GM21576 (cell line): ENCODE results near the gene BMP8A.
"Not testable (repeated sequence)": the region's sequence is repeated elsewhere in the genome, so short reads cannot be mapped to it uniquely, and the experiment has no call there.

Experiments
- ATAC-seq: cut with Tn5 transposase; IDR thresholded peaks from one replicate; pipeline ENCODE4 v1.9.1; 2021; ENCODE audit warnings: mild to moderate bottlenecking, moderate library complexity; ENCODE audit not compliant: unreplicated experiment

BMP8A gene

GRCh38 chr1:39478126-39478915 is 13.1 kb upstream of the BMP8A start:
- no peak for ATAC-seq

DNA sequence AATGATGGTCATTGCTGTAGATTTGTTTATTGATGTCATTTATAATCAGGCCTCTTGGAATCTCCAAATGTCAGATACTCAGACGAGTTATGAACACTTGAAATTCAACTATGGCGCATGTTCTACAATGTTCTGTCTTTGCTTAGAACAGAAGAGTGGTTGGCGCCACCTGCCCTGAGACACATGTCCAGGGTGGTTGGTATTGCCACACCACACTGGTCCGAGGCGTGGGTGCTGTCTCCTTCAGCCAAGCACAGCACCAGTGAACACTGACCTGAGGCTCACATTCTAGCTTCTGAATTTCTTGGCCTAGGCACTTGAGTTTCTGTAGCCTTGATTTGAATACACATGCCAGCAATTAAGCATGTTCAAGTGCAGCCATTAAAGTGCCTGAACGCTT is 10.1 kb upstream of the BMP8A start:
- no peak for ATAC-seq

DNA sequence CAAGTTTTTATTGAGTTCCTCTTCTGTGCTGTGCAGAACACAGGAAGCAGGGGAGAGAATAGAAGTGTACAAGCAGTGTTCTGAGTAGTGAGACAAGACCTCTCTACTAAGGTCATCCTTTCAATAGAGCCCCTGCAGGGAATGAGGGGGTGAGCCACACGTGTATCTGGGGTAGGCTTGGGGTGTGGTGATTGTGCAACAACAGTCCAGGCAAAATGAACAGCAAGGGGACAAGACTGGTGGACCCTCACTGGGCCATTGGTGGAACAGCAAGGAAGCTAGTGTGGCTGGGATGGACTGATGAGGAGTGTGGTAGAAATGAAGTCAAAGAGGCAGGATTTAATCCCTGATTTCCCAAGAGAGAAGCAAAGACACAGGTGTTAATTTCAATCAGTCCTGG is 8.2 kb upstream of the BMP8A start:
- no peak for ATAC-seq

- no peak for ATAC-seq
Observed at GRCh38 chr1:39484564-39484963, 6.9 kb upstream of the BMP8A start.

GRCh38 chr1:39485046-39485803 is 6.2 kb upstream of the BMP8A start:
- ATAC-seq, result no peak

DNA sequence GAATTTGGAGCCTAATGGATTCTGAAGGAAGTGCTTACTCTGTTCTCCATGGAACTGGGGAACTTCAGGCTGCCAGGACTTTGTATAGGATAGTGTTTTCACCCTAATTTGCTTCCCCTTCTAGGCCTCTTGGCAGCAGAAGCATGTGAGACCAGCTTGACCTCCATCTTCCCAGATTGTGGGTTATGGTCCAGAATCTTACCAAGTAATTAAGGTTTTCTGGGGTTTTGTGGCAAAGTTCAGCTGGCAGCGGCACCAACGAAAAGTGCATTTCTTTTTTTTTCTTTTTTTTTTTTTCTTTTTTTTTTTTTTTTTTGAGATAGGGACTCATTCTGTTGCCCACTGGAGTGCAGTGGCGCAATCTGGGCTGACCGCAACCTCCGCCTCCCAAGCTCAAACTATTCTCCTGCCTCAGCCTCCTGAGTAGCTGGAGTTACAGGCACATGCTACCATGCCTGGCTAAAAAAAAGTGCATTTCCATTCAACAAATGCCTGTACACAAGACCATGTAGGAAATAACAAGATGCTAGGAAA is 3.4 kb upstream of the BMP8A start:
- ATAC-seq, result no peak

DNA sequence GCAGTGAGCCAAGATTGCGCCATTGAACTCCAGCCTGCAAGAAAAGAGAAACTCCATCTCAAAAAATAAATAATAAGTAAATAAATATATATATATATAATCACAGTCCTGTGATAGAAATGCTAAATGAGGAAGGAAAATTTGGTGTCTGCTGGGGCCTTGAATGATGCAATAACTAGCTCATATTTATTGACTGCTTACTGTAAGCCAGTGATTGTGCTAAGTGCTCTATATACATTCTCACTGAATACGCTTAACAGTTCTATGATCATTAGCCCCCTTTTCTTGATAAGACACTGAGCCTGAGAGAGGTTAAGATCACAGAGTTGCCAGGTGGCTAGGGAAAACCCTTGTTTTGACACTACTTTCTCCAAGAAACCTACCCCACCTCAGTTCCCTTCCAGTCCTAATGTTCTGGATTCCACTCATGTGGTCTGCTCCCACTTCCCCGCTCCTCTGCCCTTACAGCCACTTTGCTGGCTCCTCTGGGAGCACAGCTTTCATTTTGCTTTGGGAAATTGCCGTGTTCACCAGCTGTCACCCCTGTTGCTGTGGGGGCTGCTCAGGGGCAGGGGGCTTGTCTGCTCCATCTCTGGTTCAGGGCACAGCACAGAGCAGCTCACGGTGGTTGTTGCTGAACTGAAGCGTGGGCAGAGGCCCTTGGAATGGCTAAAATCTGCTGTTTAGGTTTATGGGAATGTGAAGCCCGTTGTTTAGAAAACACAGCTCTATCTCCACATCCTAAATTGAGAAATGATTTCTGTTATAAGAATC is 2.5 kb upstream of the BMP8A start:
- ATAC-seq, result no peak

DNA sequence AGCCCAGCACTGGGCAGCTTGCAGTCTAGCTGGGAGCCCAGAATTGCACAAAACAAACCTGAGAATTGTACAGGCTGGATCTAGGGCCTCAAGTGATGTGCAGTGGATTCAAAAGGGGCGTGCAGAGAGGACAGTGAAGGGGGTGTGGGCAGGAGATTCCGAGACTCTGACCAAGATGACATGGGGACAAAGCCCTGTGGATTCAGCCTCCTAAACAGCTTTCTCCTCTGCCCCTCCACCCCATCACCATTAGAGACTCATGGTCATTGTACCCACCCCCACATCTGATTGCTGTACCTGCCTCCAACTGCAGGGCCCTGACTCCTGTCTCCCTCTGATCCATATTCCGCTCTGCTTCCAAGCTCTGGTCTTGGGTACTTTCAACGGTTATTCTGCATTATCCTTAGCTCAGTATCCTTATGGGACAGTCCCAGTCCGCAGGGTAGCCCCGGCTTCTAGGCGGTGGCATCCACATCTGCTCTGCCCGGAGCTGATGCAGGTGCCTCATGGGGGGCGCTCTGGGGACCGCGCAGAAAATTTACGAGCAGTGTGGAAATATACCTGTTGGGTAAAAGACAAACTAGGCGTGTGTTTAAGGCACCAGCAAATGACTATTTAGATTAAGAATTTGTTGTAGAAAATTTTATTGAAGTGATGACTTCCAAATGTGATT is 1.7 kb upstream of the BMP8A start:
- no peak for ATAC-seq

DNA sequence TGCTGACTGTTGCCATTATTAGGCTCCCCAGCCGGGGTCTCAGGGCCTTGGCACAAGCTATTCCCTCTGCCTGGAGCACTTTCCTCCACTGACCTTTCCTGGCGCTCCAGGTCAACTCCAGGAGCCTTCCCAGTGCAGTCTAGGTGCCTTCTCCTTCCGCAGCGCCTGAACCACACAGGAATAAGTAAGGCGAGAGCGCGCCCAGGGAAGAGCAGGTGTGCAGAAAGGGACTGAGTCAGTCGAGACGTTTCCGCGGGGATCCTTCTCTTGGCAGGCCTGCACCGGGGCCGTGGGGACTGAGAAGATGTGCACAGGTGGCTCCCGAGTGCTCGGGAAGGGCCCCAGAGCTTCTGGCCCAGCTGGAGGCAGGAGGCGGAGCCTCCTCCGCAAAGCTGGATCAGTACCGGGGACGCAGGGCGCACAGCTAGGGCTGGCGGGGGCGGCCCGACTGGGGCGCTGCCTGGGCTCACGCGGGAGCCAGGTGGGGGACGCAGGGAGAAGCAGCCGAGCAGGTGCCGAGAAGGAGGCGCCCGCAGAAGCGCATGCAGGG is 765 bp upstream of the BMP8A start:
- ATAC-seq, result no peak

DNA sequence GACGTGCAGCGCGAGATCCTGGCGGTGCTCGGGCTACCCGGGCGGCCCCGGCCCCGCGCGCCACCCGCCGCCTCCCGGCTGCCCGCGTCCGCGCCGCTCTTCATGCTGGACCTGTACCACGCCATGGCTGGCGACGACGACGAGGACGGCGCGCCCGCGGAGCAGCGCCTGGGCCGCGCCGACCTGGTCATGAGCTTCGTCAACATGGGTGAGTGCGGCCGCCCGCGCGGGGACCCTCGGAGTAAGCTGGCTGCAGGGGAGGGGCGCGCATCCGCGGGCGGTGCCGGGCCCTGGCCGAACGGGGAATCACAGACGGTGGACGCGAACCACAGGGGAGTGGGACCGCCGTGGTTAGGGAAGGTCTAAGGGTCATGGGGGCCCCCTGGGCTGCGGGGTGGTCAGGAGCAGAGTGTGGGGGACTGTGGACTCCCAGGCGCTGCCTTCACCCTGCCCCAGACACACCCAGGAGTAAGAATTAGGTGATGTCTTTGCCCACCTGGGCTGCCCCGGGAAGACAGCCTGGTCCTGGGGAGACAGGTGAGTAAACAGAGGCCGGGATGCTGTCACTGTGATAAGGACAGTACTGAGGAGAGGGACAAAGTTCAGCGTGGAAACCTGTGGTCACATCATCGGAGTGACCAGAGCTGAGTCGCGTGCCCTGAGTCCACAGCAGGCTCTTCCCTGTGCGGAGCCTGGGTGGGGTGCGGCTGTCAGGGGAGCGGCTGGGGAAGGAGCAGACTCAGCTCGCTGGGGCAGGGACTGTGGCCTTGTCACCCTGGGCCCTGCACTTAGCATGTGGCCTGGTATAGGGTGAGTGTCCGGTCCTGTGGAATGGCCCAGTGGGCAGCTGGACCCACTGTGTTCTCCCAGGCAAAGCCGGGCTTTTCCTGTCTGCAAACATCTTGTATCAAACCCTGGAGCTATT is 944 bp downstream of the BMP8A start:
- not testable (repeated sequence) for ATAC-seq

DNA sequence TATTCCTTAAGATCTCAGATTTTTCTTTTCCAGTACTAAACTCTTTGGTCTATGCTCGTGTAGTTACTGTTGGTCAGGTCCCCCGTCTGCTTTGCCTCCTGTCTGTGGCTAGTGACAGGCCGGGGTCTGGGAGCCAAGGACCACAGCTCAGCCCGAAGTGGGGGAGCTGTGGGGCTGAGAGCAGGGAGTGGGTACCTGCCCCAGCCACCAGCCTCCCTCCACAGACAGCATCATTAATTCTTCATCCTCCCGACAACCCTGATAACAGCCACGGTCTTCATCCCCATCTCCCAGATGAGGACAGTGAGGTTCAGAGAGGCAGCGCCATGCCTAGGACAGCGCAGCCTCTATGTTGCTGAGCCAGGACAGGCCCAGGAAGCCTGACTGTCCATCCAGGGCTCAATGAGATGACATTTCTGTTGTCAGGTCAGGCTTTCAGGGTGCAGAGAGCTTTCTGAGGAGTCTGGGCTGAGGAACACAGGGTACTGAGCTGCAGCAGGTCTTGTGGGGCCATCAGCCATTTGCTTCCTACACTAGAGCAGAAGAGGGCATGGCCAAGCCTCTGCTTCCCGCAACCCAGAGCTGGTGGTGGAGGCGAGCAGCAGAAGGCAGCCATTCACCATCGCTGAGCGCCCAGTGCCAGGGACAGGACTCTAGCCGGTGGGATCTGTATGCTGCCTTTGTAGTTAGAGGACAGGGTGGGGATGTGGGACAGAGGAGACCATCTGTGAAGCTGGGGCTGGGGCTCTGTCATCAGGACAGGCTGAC is 1.8 kb downstream of the BMP8A start:
- not testable (repeated sequence) for ATAC-seq

GRCh38 chr1:39494671-39495410 is 3.4 kb downstream of the BMP8A start:
- ATAC-seq, result no peak

DNA sequence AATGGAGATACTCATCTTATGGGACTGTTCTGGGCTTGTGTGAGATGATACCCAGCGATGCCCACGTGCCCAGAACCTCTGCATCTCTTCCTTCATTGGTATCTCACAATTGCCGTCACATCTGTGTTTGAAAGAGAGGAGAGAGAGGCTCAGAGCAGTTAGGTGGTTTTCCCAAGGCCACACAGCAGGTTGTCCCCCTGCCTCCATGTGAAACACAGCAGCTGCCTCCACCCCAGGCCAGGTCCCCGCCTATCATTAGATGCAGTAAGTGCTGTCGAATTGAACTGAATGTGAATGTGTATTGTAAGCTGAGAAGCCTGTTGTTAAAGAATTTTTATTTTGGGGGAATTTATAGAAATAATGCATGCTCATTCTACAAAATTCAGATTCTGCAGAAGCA is 5.1 kb downstream of the BMP8A start:
- not testable (repeated sequence) for ATAC-seq

- no peak for ATAC-seq
Observed at GRCh38 chr1:39497585-39497984, 6.1 kb downstream of the BMP8A start.

DNA sequence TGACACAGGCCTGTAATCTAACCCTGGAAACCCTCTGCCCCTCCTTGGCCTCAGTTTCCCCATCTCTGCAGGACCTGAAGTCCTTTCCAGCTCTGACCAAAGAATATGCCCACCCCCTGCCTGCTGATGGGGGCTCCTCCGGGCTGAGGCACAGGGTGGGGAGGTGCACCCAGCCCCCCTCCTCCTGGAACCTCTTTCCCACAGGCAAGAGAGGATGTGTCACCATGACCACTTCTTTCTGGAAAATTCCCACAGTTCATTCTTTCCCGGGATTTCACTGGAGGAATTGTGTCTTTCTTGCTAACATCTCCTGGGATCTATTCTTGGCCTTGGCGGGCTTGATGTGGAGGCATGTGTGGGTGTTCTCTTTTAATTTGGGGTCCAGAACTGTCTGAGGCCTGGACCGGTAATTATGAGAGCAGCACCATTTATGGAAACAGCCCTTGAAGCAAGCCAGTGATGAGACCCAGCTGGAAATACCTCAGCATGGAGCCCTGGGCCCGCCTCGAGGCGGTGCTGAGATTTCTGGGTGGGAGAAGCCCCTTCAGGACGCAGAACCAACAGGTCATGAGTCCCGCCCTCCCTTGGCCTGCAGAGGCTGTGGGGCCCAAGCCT is 6.8 kb downstream of the BMP8A start:
- ATAC-seq, result not testable (repeated sequence)

GRCh38 chr1:39498821-39499220 is 7.4 kb downstream of the BMP8A start:
- not testable (repeated sequence) for ATAC-seq

GRCh38 chr1:39499668-39500067 is 8.2 kb downstream of the BMP8A start:
- ATAC-seq, result no peak
